ENCODE measurements around the gene S100A11.
"Not testable (repeated sequence)": the region's sequence is repeated elsewhere in the genome, so short reads cannot be mapped to it uniquely, and the experiment has no call there.

Gene S100A11

DNA sequence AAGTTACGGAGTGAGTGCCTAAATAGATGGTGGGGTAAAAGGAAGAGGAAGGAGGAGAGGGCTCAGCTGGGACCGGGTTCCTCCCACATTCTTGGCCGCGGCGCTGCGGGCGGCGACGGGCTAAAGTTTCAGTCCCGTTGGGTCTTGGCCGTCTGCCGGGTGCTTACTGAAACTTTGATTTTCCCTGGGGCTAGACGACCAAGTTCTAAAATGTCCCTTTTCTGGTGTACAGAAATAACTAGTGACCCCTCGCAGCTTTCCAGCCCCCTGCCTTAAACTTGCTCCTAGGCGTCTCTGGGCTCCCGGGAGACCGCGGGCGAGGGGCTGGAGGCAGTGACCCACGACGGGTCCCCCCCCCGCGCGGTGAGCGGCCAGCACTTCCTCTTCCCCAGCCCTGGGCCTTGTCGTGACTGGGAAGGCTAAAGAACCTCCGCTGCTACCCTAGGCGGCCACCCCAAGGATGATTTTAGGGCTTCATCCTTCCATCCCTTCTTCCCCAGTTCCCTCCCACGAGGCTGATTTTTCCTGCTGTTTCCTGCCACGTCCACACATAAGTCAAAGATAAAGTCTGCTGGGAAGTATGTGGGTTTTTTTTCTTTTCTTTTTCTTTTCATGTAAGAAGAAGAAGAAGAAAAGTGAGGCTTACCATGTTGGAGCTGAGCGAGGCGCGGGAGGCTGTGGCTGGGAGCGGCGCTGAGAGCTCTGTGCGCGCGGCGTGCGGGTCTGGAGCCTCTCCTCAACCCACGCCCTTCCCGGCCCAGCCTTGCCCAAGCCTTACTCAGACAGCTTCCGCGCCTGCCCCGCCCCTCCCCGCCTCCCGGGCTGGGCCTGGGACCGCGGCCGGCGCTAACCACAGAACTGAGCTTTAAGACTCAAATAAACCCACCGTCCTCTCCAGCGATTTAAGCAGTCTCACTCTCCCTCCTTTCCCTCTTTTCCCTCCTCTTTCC, at the start of gene S100A11:
TSS of gene S100A11 (minus strand) at position 738 of the 950 bp plus-strand sequence. CDS start at position 649, 89 bp downstream.
- DNase-seq: no peak

DNA sequence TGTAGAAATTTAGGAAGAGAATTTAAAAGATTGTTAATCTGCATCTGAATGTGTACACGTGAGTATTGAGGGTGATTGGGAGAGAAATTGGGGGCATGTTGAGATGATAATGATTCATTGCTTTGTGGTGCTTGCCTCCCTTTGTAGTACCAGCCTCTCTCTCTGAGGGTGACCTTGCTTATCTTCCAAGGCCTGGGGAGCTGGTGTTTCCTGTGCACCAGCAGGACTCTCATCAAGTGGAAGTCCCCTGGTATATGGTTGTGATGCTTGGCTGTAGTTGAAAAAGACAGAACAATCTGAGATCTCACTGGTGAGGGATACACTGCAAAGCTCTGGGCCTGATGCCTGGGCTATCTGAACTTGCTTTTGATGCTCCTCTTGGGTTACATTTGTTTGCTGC, 48.0 kb upstream of the S100A11 start:
- DNase-seq: no peak

DNA sequence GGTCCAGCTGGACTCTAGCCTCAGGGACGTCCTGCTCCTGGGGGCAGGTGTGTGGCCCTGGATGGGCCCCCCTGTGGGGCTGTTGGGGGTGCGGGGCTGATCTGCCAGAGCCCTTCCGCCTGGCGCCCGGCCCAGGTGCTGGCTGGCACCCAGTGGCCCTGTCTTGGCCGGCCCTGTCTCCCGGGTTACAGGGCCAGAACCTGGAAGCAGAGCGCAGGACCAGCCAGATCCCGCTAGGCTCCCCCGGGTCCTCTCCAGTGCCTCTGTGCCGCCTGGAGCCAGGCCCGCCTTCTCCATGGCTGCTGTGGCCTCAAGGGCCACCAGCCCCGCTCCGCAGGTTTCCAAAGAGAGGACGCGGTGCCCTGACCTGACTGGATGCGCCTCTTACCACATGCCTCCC, 44.2 kb upstream of the S100A11 start:
- DNase-seq: not testable (repeated sequence)

DNA sequence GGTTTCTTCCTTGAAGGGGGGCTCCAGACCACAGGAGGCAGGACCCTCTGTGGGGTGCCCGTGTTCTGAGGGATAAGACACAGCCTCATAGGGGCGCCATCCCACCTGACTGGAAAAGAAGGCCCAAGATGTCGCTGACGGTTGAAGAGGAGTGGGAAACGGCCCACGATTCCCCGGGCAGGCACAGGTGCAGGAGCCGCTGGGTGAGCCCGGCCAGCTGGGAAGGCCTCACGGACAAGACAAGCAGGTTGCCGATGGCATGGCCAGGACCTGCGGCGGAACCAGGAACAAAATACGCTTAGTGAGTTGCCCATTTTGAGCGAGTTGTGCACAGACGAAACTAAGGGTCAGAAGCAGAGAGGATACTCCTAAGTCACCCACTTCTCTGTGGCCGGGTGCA, 43.7 kb upstream of the S100A11 start:
- not testable (repeated sequence) for DNase-seq

DNA sequence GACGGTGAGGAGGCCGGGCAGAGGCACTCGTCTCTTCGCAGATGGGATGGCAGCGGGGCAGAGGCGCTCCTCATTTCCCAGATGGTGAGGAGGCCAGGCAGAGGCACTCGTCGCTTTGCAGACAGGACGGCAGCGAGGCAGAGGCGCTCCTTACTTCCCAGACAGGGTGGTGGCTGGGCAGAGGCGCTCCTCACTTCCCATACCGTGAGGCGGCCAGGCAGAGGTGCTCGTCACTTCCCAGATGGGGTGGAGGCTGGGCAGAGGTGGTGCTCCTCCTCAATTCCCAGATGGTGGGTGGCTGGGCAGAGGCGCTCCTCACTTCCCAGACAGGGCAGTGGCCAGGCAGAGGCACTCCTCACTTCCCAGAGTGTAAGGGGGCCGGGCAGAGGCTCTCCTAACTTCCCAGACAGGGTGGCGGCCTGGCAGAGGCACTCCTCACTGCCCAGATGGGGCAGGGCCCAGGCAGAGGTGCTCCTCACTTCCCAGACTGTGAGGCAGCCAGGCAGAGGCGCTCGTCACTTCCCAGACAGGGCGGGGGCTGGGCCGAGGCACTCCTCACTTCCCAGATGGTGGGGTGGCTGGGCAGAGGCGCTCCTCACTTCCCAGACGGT, 42.1 kb upstream of the S100A11 start:
- DNase-seq: no peak

DNA sequence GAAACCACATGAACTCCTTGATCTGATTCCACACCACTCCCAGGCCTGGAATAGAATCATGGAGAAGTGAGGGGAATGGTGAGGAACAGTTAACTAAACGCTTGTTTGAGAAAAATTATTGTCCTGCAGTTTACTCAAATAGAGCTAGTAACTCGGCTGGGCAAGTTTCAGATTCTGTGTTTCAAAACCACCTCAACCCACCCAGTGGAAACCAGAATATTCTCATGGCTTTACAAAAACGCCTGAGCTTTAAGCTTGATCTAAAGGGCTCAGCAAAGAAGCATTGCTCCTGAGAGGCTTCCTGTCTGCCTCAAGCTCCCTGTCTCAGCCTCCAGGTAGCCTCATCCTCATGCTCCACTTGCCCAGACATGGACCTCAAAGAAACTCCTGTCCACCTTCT, 35.5 kb upstream of the S100A11 start:
- no peak for DNase-seq

DNA sequence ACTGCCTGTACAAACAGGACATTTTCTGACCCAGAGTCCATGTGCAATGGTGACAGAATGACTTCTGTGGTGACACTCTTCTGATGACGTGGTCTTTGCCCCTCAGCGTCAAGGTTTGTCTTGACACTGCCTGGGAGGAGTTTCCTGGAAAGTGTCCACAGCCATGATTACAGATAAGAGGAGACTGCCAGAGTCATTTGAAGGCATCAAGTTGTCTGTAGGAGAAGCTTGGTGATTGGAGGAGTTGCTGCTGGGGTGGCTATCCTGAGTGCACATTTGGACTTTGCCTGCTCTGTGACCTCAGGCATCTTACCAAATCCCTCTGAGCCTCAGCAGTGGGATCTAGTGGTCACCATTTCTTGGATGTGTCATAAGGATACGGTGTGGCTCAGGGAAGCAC, 34.3 kb upstream of the S100A11 start:
- DNase-seq: no peak

DNA sequence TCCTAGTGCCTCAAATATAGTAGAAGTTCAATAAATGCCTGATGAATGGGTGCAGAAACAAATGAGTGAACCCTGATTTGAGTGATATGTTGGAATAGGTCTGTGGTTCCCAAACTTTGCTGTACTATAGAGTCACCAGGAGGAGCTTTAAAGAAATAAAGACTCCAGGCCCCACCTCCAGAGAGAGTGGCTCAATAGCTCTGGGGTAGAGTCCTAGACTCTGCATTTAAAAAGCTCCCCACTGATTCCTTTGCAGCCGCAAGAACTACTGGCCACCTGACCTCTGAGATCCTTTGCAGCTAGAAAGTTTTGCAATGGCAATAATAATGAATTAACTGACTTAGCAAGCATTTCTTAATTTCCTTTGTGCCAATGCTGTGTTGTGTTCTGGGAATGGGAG, 31.1 kb upstream of the S100A11 start:
- DNase-seq: no peak

DNA sequence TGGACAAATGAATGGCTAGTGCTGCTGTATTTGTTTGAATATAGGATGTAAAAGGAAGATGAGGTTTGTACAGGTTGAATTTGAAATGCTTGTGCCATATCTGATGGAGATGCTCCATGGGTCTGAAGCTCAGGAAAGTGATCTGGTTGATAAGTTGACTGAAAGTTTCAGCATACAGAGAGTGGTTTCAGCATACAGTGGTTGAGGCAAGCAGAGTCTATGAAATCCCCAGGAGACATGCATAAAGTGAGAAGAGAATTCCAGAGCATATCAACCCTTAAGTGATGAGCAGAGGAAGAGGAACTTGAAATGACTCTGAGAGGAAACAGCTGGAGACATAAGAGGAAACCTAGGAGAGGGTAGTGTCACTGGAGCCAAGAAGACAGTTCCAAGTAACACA, 30.3 kb upstream of the S100A11 start:
- no peak for DNase-seq

DNA sequence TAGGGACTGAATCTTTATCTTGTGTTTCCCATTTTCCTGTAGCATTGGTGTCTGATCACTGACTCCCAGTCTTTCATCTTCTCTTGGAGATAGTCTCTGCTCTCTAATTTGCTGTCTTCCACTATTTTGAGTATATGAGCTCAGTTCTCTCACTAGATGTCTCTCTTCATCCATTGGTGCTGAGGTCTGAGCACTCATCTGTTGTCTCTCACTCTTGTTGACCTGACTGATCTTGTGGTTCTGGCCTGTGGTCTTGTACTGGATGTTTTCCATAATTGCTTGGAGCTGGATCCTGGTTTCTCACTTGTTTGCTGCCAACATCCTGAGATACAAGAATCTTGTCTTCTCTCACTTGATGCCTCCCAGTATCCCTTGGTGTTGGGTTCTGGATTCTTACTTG, 25.1 kb upstream of the S100A11 start:
- no peak for DNase-seq

DNA sequence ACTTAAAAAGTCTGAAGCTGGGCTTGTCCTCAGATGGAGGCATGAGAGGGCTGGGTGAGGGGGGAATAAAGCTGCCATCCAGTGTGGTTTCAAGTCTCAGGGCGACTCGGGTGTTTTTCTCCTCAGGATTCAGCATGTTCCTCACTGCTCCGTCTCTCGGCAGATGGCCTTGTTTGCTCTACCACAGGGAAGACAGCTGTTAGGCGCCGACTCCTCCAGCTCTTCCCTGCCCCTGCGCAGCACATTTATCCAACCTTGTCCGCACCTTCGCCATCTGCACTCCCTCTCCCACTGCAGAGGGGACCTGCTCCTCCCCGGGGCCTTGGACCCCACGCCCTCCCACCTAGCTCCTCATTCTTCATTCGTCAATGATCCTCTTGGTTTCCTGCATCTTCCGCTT, 16.6 kb upstream of the S100A11 start:
- no peak for DNase-seq

DNA sequence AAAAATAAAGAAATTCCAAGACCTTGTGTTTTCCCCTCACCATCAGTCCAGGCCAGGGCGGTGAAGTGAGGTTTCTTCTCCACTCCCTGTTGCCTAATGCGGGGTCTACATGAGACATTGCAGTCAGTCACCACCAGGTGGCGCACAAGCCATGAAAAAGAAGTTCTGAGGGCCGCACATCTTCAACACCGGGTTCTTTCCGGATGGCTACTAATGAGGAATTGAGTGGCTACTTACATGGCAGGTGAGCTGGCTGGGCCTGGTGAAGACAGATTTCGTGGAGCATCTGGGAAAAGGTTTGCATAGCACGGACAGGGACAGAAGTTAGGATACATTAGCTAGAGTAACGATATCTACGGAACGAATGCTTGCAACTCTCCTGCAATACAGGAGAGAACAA, 15.8 kb upstream of the S100A11 start:
- peak; percentile 9 for DNase-seq

DNA sequence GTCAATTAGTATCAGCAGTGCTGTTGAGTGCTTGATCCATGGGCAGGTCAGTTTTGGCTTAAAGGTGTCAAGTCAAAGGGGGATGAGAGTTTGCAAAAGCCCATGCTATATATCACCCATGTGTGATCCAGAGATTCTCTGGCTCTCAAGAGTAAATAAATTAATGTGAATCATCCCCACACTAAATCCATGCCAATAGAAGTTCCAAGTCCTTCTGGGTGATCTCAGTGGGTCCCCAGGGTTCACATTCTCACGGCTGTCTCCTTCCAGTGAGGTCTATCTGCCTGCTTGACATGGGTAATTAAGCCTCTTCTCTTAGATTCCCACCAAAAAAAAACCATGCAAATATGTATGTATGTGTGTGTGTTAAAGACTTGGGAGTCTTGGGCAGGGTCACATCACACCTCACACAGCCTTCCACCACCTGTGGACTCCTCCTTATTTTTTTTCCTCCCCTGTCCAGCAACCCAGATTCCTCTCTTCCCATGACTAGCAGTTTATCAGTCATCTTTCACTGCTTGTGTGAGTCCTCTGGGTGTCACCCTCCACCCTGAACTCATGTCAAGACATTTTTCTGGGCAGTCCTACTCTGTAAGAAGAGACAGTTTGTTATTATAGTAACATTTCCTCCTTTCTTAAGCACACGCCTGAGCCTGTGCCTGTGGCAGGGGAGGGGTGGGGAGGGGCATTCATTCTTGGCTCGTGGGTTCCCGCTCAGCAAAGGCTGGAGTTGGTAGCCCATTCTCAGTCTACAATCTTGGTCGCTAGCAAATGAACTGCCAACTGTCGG, 14.3 kb upstream of the S100A11 start:
- no peak for DNase-seq

DNA sequence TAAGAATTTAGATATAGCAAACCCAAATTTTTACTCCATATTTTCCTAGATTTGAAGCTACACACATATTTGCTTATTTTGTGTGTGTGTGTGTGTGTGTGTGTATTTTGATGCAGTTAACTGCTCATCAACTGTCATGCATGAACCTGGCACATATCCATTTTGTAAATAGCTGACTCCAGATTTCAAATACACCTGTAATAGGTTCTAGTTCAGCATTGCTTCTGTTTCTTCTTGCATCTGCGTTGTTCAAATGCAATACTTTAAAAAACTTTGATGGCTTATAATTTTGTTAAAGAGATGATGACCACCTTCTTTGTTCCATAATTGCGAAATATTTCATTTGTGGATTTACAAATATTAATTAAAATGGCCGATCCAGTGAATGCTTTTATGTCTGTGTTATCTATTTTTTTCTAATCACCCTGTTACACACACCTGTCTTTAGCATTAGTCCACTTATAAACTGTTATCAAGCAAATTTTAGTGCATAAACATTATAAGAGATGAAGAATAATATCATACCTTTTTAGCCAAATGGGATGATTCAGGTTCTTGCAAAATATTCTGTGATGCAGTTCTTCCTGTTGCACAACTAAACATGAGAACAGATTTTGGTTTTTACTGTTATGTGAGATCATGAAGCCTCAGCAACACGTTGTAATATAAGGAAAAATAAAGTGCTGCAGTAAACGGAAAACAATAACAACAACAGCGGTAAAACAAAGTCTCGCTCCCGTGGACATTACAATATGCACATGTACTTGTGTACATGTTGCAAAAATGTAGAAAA, 12.7 kb upstream of the S100A11 start:
- DNase-seq: no peak

DNA sequence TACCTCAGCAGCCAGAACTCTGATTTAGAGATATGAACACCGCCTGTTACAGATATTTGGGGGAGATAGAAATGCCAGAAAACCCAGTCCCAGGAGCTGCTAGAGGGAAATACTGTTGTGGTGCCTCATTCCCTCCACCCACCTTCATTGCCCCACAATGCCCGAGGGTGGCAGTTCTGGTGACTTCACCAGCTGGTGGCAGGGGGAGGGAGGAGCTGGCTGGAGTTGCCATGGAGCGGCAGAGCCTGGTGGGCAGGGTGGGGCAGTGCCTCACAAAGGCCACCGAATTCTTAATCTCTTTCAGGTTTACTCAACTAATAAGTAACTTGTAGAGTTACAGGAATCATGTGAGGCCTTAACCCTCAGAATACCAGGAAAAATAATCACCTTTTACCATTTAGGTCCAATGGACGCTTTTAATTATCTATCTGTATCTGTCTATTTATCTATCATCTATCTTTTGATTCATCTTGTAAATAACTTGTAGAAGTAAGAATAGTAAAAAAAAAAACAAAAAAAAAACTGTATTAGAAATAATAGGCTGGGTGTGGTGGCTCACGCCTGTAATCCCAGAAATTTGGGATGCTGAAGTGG, 11.7 kb upstream of the S100A11 start:
- no peak for DNase-seq

DNA sequence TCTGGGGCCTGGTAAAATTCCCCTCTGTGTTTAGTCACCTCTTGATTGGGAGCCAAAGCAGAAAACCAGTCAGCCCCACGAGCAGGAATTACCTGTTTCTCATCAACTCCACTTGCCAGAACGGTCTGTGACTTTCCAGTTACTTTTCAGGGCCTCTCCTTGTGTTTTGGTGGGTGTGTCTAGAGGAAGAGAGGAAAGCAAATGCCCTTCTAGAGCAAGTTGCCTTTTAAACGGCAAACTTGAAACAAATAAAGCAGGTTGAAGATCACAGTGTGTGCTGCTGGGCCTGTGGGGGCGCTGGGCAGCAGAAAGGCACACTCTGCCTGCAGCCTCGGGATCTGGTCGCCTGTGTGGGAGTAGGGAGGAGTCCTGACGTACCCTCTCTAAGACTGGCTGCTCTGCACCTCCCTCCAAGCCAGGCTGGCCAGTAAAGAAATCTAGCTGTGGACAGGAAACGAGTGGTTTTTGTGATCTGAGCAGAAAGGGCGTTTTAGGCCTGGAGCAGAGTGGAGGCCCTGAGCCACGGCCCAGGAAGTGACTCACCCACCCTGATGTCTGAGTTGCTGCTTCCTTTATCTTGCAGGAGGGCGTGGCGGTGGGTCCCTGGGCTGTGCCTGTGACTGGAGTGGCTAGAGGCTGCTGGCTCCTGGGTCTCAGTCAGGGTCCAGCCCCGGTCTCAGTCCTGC, 11.1 kb upstream of the S100A11 start:
- no peak for DNase-seq

DNA sequence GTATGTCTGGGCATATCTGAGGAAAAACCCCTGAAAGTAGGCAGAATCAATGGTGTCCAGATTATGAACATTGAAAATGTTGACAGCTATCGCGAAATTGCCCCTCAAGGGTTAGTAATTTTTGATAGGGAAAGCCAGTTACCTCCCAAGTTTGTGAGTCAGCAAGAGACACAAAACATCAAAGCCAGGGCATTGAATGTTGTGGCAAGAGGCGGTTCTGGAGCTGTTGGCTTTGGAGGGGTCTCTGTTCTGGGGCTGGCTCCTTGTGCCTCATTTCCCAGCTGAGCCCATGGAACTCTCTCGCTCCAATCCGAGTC, 10.6 kb upstream of the S100A11 start:
- DNase-seq: no peak

DNA sequence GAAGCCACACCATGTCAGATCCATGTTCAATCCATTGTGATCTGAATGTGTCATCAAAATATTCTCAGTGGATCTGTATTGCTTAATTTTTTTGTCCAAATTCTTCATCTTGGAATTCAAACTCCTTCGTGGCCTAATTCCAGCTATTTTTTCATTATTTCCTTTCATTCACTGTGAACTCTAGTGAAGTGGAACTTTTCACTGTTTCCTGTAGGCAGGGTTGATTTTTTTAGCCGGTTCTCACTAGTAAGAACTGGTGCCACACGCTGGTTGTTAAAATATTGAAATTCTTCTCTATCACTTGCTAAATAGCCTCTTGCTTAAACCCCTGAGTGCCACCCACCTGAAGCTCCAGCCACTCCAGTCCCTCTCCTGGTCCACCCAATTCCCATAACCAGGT, 7.6 kb upstream of the S100A11 start:
- DNase-seq: no peak

DNA sequence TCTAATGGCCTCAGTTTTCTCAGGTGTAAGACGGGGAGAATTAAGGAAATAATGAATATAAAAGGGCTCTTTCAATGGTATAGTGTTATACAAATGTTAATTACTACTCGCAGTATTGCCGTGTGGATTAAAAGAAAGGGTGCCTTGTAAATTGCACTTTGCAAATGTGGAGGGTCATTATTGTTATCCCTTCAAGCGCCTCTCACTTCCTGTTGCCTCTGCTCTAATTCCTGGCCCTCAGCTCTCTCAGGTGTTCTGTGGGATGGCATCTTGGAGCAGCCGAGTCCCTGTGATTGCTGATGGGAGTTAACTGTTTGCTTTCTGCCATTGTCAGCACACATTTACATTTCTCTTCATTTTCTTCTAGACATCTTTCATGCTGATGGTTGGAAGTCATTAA, 7.1 kb upstream of the S100A11 start:
- DNase-seq: no peak

DNA sequence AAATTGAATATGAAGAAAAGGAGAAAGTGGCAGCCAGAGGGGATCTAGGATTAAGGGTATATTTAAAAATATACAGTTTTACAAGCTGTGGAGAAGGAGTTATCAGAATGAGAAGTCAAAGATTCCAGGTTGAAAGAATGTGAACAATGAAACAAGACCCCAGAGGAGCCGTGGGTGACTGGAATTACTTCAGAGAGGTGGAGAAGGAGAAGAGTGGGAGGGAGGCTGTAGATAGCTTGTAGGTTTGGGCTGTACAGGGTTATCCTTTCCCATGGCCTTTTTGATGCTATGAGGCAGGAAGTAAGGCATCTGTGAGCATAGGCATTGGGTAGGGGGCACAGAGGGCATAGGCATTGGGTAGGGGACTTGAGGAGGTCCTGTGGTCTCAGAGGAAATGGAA, 5.2 kb upstream of the S100A11 start:
- DNase-seq: no peak

DNA sequence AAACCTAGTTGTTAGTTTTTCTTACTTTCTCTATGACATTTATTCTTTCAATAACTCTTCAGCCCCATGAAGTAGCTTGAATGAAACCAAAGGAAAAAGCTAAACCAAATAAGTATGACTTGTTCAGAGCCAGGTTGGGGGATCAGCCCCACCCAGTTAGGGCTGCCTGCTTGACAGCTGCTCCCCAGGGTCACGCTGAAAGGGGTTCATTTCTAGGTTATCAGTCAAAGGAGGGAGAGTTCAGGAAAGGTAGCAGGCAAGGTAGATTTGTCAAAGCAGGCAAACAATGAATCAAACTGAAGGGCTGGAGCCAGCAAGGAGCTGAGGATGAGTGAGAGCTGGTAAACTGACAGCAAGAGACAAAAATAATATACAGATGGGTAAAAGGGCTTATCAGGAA, 3.1 kb upstream of the S100A11 start:
- no peak for DNase-seq

DNA sequence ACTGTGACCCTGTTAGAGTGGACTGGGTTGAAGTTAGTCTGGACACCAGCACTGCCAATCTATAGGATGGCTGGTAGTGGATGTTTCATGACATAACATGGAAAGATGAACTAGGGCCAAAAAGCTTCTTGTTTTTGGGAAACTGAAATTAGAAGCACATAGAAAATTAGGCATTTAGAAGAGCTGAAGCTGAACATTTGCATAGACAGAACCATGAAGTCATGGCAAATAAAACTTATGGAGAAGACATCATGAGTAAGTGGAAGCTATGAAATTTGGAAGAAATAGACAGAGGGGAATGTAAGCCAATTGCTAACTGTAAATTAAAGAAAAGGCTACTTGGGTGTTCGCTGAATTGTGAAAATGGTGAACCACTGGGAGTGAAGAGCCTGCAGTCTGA, 2.7 kb upstream of the S100A11 start:
- DNase-seq: no peak
